MM.1S (cell line): ENCODE results near the gene FOXP4.

Source experiments
- DNase-seq: peaks from one replicate; pipeline ENCODE4 v3.0.0-alpha.2; 2015
- H2AFZ ChIP-seq: fragments of 300-600 bp; sonication (generic); 2 replicates; pipeline ENCODE4 v1.6.0; 2016; ENCODE audit warnings: antibody characterized with exemption, low read length
- H3F3A ChIP-seq: fragments of 300-600 bp; sonication (generic); 2 replicates; pipeline ENCODE4 v1.6.1; 2016; ENCODE audit warnings: mild to moderate bottlenecking, antibody characterized with exemption, low read length, moderate library complexity, mixed read lengths; ENCODE audit not compliant: insufficient read depth
- H3K27ac ChIP-seq: fragments of 300-600 bp; sonication (generic); 2 replicates; pipeline ENCODE4 v1.5.1; 2016; ENCODE audit warnings: mild to moderate bottlenecking, low read length
- H3K27me3 ChIP-seq: fragments of 300-600 bp; sonication (generic); replicated peaks from 2 replicates; pipeline ENCODE4 v1.6.0; 2016; ENCODE audit warnings: low read length; ENCODE audit not compliant: insufficient read depth
- H3K36me3 ChIP-seq: fragments of 300-600 bp; sonication (generic); replicated peaks from 2 replicates; pipeline ENCODE4 v1.6.1; 2016; ENCODE audit warnings: mild to moderate bottlenecking, low read length, mixed read lengths; ENCODE audit not compliant: insufficient read depth
- H3K4me1 ChIP-seq: fragments of 300-600 bp; sonication (generic); 2 replicates; pipeline ENCODE4 v1.6.1; 2016; ENCODE audit warnings: low read length, mixed read lengths
- H3K4me2 ChIP-seq: fragments of 300-600 bp; sonication (generic); 2 replicates; pipeline ENCODE4 v1.6.0; 2016; ENCODE audit warnings: low read depth, low read length
- H3K4me3 ChIP-seq: fragments of 300-600 bp; sonication (generic); 2 replicates; pipeline ENCODE4 v1.5.1; 2016; ENCODE audit warnings: low read length, mixed read lengths
- H3K79me2 ChIP-seq: fragments of 300-600 bp; sonication (generic); 2 replicates; pipeline ENCODE4 v1.6.1; 2016; ENCODE audit warnings: mixed run types, low read length, mixed read lengths
- H3K9ac ChIP-seq: fragments of 300-600 bp; sonication (generic); 2 replicates; pipeline ENCODE4 v1.6.1; 2016; ENCODE audit warnings: low read length, mixed read lengths
- H3K9me2 ChIP-seq: fragments of 300-600 bp; sonication (generic); replicated peaks from 2 replicates; pipeline ENCODE4 v1.6.1; 2016; ENCODE audit warnings: mild to moderate bottlenecking, low read length, mixed read lengths; ENCODE audit not compliant: insufficient read depth
- H3K9me3 ChIP-seq: fragments of 300-600 bp; sonication (generic); replicated peaks from 2 replicates; pipeline ENCODE4 v1.6.1; 2016; ENCODE audit warnings: mild to moderate bottlenecking, low read length, mixed read lengths; ENCODE audit not compliant: insufficient read depth
- H4K20me1 ChIP-seq: fragments of 300-600 bp; sonication (generic); 2 replicates; pipeline ENCODE4 v1.6.1; 2016; ENCODE audit warnings: mild to moderate bottlenecking, low read length, moderate library complexity, mixed read lengths; ENCODE audit not compliant: insufficient read depth
- CTCF ChIP-seq: fragments of 300-600 bp; sonication (generic); IDR thresholded peaks from 2 replicates; pipeline ENCODE4 v1.5.1; 2016; ENCODE audit warnings: antibody characterized with exemption, low read length, mixed read lengths
- EZH2 ChIP-seq: fragments of 300-600 bp; sonication (generic); optimal IDR thresholded peaks from 2 replicates; pipeline ENCODE3; 2017; ENCODE audit warnings: low read depth, mild to moderate bottlenecking, antibody characterized with exemption, low read length, mixed read lengths
- EZH2phosphoT487 ChIP-seq: fragments of 300-600 bp; sonication (generic); IDR thresholded peaks from 2 replicates; pipeline ENCODE4 v1.6.1; 2018; ENCODE audit warnings: antibody characterized with exemption, low read length

The FOXP4 gene

GRCh38 chr6:41498968-41499599 lies 47.1 kb upstream of the FOXP4 start:
- DNase-seq, result no peak
- H3K27ac ChIP-seq, result no peak overlapping the region
- H3K4me2 ChIP-seq, result no peak overlapping the region
- no peaks in the 10 kb centered on the region for H3K9me3 ChIP-seq
- H3K36me3 ChIP-seq, result no peaks in the 10 kb centered on the region
- H3K9me2 ChIP-seq, result no peaks in the 10 kb centered on the region
- H3K27me3 ChIP-seq, result peaks cover 60% of the 10 kb centered on the region
- H4K20me1 ChIP-seq, result no peaks in the 10 kb centered on the region
- TF ChIP-seq CTCF (no peak), EZH2phosphoT487 (no peak), EZH2 (no peak)
- H3F3A ChIP-seq, result no peaks in the 10 kb centered on the region
- H3K4me1 ChIP-seq, result no peaks in the 10 kb centered on the region
- H3K9ac ChIP-seq, result no peak overlapping the region
- H3K4me3 ChIP-seq, result no peak overlapping the region
- H2AFZ ChIP-seq, result no peak overlapping the region
- no peaks in the 10 kb centered on the region for H3K79me2 ChIP-seq

GRCh38 chr6:41500561-41500960 lies 45.6 kb upstream of the FOXP4 start:
- no peak overlapping the region for H3K4me3 ChIP-seq
- H4K20me1 ChIP-seq, result no peaks in the 10 kb centered on the region
- no peak overlapping the region for H3K9ac ChIP-seq
- no peaks in the 10 kb centered on the region for H3K36me3 ChIP-seq
- no peak overlapping the region for H3K4me2 ChIP-seq
- H3K9me3 ChIP-seq, result no peaks in the 10 kb centered on the region
- TF ChIP-seq EZH2, result no peak
- TF ChIP-seq CTCF, result no peak
- no peak for TF ChIP-seq EZH2phosphoT487
- H3K27me3 ChIP-seq, result peaks cover 70% of the 10 kb centered on the region
- no peak overlapping the region for H3K27ac ChIP-seq
- no peaks in the 10 kb centered on the region for H3K79me2 ChIP-seq
- H3F3A ChIP-seq, result no peaks in the 10 kb centered on the region
- no peak overlapping the region for H2AFZ ChIP-seq
- H3K4me1 ChIP-seq, result no peaks in the 10 kb centered on the region
- no peak for DNase-seq
- H3K9me2 ChIP-seq, result no peaks in the 10 kb centered on the region

GRCh38 chr6:41502566-41502916 lies 43.6 kb upstream of the FOXP4 start:
- Histone ChIP-seq H3K27ac (no peak overlapping the region), H3K27me3 (peaks cover 66% of the 10 kb centered on the region), H3K36me3 (no peaks in the 10 kb centered on the region), H2AFZ (no peak overlapping the region), H3F3A (no peaks in the 10 kb centered on the region), H3K9ac (no peak overlapping the region), H3K4me1 (no peaks in the 10 kb centered on the region), H3K4me3 (no peak overlapping the region), H4K20me1 (no peaks in the 10 kb centered on the region), H3K79me2 (no peaks in the 10 kb centered on the region), H3K9me2 (no peaks in the 10 kb centered on the region), H3K4me2 (no peak overlapping the region), H3K9me3 (no peaks in the 10 kb centered on the region)
- no peak for DNase-seq
- no peak for TF ChIP-seq EZH2
- no peak for TF ChIP-seq CTCF
- TF ChIP-seq EZH2phosphoT487, result no peak
